Measurements from ENCODE around the gene MYO3B. TPM values are rescaled to one million over a fixed set of nuclear protein-coding genes. Genes with fewer than 3 reads are reported as not detected.
"Not testable (repeated sequence)": the region's sequence is repeated elsewhere in the genome, so short reads cannot be mapped to it uniquely, and the experiment has no call there.

MYO3B gene
- total and polyA plus RNA-seq, 5 donors, result not detected

GRCh38 chr2:170607171-170607570 is 429.2 kb downstream of the MYO3B start:
- H3K9me3 ChIP-seq (ENCODE audit: control insufficient read depth, low read length), result no peaks in the 10 kb centered on the region

GRCh38 chr2:170610615-170611014 is 432.7 kb downstream of the MYO3B start:
- DNase-seq (no peak), ATAC-seq (no peak)
- no peaks in the 10 kb centered on the region for H3K27me3 ChIP-seq (ENCODE audit: control insufficient read depth, insufficient read depth)
- H3K27ac ChIP-seq (ENCODE audit: low read length), result no peak overlapping the region
- 58% methylated on average over 2 of the region's 2 CpGs for WGBS
- intact Hi-C loops (cut with DNase I), result no loop called here
- H3K9me3 ChIP-seq (ENCODE audit: control insufficient read depth, low read length), result no peaks in the 10 kb centered on the region
- H3K4me1 ChIP-seq (ENCODE audit: control insufficient read depth, insufficient read depth, low read length), result no peaks in the 10 kb centered on the region
- H3K4me3 ChIP-seq (ENCODE audit: low read length), result no peak overlapping the region

More at GRCh38 chr2:170607171-170607570, 429.2 kb downstream of the MYO3B start:
- Histone ChIP-seq H3K27me3 (ENCODE audit: control insufficient read depth, insufficient read depth) (no peaks in the 10 kb centered on the region), H3K4me3 (ENCODE audit: low read length) (no peak overlapping the region), H3K4me1 (ENCODE audit: control insufficient read depth, insufficient read depth, low read length) (no peaks in the 10 kb centered on the region), H3K27ac (ENCODE audit: low read length) (no peak overlapping the region)
- WGBS, result 72% methylated on average over 3 of the region's 3 CpGs
- ATAC-seq (no peak), DNase-seq (no peak)
- intact Hi-C loops (cut with DNase I), result no loop called here

- H3K9me3 ChIP-seq (ENCODE audit: control insufficient read depth, low read length); H3K27ac ChIP-seq (ENCODE audit: low read length); H3K27me3 ChIP-seq (ENCODE audit: control insufficient read depth, insufficient read depth); intact Hi-C loops (cut with DNase I); DNase-seq; ATAC-seq; H3K4me3 ChIP-seq (ENCODE audit: low read length); H3K4me1 ChIP-seq (ENCODE audit: control insufficient read depth, insufficient read depth, low read length): not testable (repeated sequence)
- 74% methylated on average over 5 of the region's 7 CpGs for WGBS
Measured at GRCh38 chr2:170618948-170619347, 441.0 kb downstream of the MYO3B start.

GRCh38 chr2:170635094-170635493 is 457.1 kb downstream of the MYO3B start:
- intact Hi-C loops (cut with DNase I); H3K4me3 ChIP-seq (ENCODE audit: low read length); DNase-seq; H3K4me1 ChIP-seq (ENCODE audit: control insufficient read depth, insufficient read depth, low read length); H3K27ac ChIP-seq (ENCODE audit: low read length); ATAC-seq; H3K9me3 ChIP-seq (ENCODE audit: control insufficient read depth, low read length); H3K27me3 ChIP-seq (ENCODE audit: control insufficient read depth, insufficient read depth): not testable (repeated sequence)
- 92% methylated on average over 4 of the region's 4 CpGs for WGBS

- Histone ChIP-seq H3K4me3 (ENCODE audit: low read length) (no peak overlapping the region), H3K27me3 (ENCODE audit: control insufficient read depth, insufficient read depth) (no peaks in the 10 kb centered on the region), H3K9me3 (ENCODE audit: control insufficient read depth, low read length) (no peaks in the 10 kb centered on the region), H3K4me1 (ENCODE audit: control insufficient read depth, insufficient read depth, low read length) (no peaks in the 10 kb centered on the region), H3K27ac (ENCODE audit: low read length) (no peak overlapping the region)
- ATAC-seq, result no peak
- WGBS, result 80% methylated on average over 3 of the region's 3 CpGs
- intact Hi-C loops (cut with DNase I), result no loop called here
- no peak for DNase-seq
Measured at GRCh38 chr2:170639635-170640034, 461.7 kb downstream of the MYO3B start.

- Histone ChIP-seq H3K4me3 (ENCODE audit: low read length) (no peak overlapping the region), H3K27me3 (ENCODE audit: control insufficient read depth, insufficient read depth) (no peaks in the 10 kb centered on the region), H3K9me3 (ENCODE audit: control insufficient read depth, low read length) (no peaks in the 10 kb centered on the region), H3K27ac (ENCODE audit: low read length) (no peak overlapping the region), H3K4me1 (ENCODE audit: control insufficient read depth, insufficient read depth, low read length) (no peaks in the 10 kb centered on the region)
- no peak for DNase-seq
- ATAC-seq, result no peak
- WGBS, result 83% methylated on average over 4 of the region's 4 CpGs
- intact Hi-C loops (cut with DNase I), result no loop called here
Measured at GRCh38 chr2:170641961-170642360, 464.0 kb downstream of the MYO3B start.

GRCh38 chr2:170643346-170643745 is 465.4 kb downstream of the MYO3B start:
- 80% methylated on average over 2 of the region's 2 CpGs for WGBS
- H3K4me1 ChIP-seq (ENCODE audit: control insufficient read depth, insufficient read depth, low read length), result no peaks in the 10 kb centered on the region
- DNase-seq (no peak), ATAC-seq (no peak)
- H3K27me3 ChIP-seq (ENCODE audit: control insufficient read depth, insufficient read depth), result no peaks in the 10 kb centered on the region
- no peaks in the 10 kb centered on the region for H3K9me3 ChIP-seq (ENCODE audit: control insufficient read depth, low read length)
- no peak overlapping the region for H3K27ac ChIP-seq (ENCODE audit: low read length)
- no peak overlapping the region for H3K4me3 ChIP-seq (ENCODE audit: low read length)
- intact Hi-C loops (cut with DNase I), result no loop called here

GRCh38 chr2:170647741-170648436 is 469.9 kb downstream of the MYO3B start:
- intact Hi-C loops (cut with DNase I), result no loop called here
- ATAC-seq (no peak), DNase-seq (no peak)
- H3K4me1 ChIP-seq (ENCODE audit: control insufficient read depth, insufficient read depth, low read length), result no peaks in the 10 kb centered on the region
- 69% methylated on average over 8 of the region's 8 CpGs for WGBS
- H3K4me3 ChIP-seq (ENCODE audit: low read length), result no peak overlapping the region
- no peaks in the 10 kb centered on the region for H3K9me3 ChIP-seq (ENCODE audit: control insufficient read depth, low read length)
- no peak overlapping the region for H3K27ac ChIP-seq (ENCODE audit: low read length)
- H3K27me3 ChIP-seq (ENCODE audit: control insufficient read depth, insufficient read depth), result no peaks in the 10 kb centered on the region

GRCh38 chr2:170651624-170652325 is 473.8 kb downstream of the MYO3B start:
- 52% methylated on average over 9 of the region's 9 CpGs for WGBS
- intact Hi-C loops (cut with DNase I), result no loop called here
- Histone ChIP-seq H3K9me3 (ENCODE audit: control insufficient read depth, low read length) (no peaks in the 10 kb centered on the region), H3K27me3 (ENCODE audit: control insufficient read depth, insufficient read depth) (no peaks in the 10 kb centered on the region), H3K4me3 (ENCODE audit: low read length) (no peak overlapping the region), H3K27ac (ENCODE audit: low read length) (no peak overlapping the region), H3K4me1 (ENCODE audit: control insufficient read depth, insufficient read depth, low read length) (no peaks in the 10 kb centered on the region)
- DNase-seq, result no peak
- no peak for ATAC-seq

- H3K4me3 ChIP-seq (ENCODE audit: low read length), result no peak overlapping the region
- intact Hi-C loops (cut with DNase I), result no loop called here
- ATAC-seq (no peak), DNase-seq (no peak)
- no peaks in the 10 kb centered on the region for H3K4me1 ChIP-seq (ENCODE audit: control insufficient read depth, insufficient read depth, low read length)
- no peaks in the 10 kb centered on the region for H3K27me3 ChIP-seq (ENCODE audit: control insufficient read depth, insufficient read depth)
- H3K27ac ChIP-seq (ENCODE audit: low read length), result no peak overlapping the region
- H3K9me3 ChIP-seq (ENCODE audit: control insufficient read depth, low read length), result no peaks in the 10 kb centered on the region
- 79% methylated on average over 5 of the region's 5 CpGs for WGBS
Measured at GRCh38 chr2:170652637-170653417, 474.9 kb downstream of the MYO3B start.

- H3K4me3 ChIP-seq (ENCODE audit: low read length), result no peak overlapping the region
- H3K4me1 ChIP-seq (ENCODE audit: control insufficient read depth, insufficient read depth, low read length), result no peaks in the 10 kb centered on the region
- WGBS, result 81% methylated on average over 3 of the region's 3 CpGs
- no peak for DNase-seq
- no peak overlapping the region for H3K27ac ChIP-seq (ENCODE audit: low read length)
- intact Hi-C loops (cut with DNase I), result no loop called here
- no peaks in the 10 kb centered on the region for H3K27me3 ChIP-seq (ENCODE audit: control insufficient read depth, insufficient read depth)
- no peaks in the 10 kb centered on the region for H3K9me3 ChIP-seq (ENCODE audit: control insufficient read depth, low read length)
- ATAC-seq, result no peak
Measured at GRCh38 chr2:170656669-170657068, 478.7 kb downstream of the MYO3B start.

Data from right cardiac atrium (tissue), 5 donors.